GM23338 (cell line): ENCODE measurements around the gene KCNA1. TPM values are rescaled to one million over a fixed set of nuclear protein-coding genes. Genes with fewer than 3 reads are reported as not detected.

Experiments
- ATAC-seq: fragments of 200-7000 bp; cut with Tn5 transposase; 3 replicates; pipeline ENCODE4 v1.9.1; 2020
- DNase-seq: peaks from one replicate; pipeline ENCODE4 v3.0.0-alpha.2; 2015; ENCODE audit warnings: low spot score
- H2AFZ ChIP-seq: fragments of 200-600 bp; sonication (generic); 2 replicates; pipeline ENCODE4 v1.8.0; 2016; ENCODE audit warnings: antibody characterized with exemption, mild to moderate bottlenecking, moderate library complexity
- H3F3A ChIP-seq: fragments of 200-600 bp; sonication (generic); replicated peaks from 2 replicates; pipeline ENCODE4 v1.8.0; 2017; ENCODE audit warnings: antibody characterized with exemption, mixed run types, low read depth
- H3K27ac ChIP-seq: fragments of 200-600 bp; sonication (generic); 2 replicates; pipeline ENCODE4 v1.6.1; 2016; ENCODE audit warnings: low read depth
- H3K27me3 ChIP-seq: fragments of 200-600 bp; sonication (generic); 2 replicates; pipeline ENCODE4 v1.8.0; 2016; ENCODE audit warnings: mild to moderate bottlenecking, mixed run types, moderate library complexity; ENCODE audit not compliant: insufficient read depth
- H3K36me3 ChIP-seq: fragments of 200-600 bp; sonication (generic); 2 replicates; pipeline ENCODE4 v1.8.0; 2016; ENCODE audit warnings: mild to moderate bottlenecking; ENCODE audit not compliant: insufficient read depth
- H3K4me1 ChIP-seq: fragments of 200-600 bp; sonication (generic); 2 replicates; pipeline ENCODE4 v1.8.0; 2016; ENCODE audit warnings: mild to moderate bottlenecking, moderate library complexity; ENCODE audit not compliant: insufficient read depth
- H3K4me2 ChIP-seq: fragments of 200-600 bp; sonication (generic); 2 replicates; pipeline ENCODE4 v1.7.1; 2017; ENCODE audit warnings: mixed run types
- H3K4me3 ChIP-seq: fragments of 200-600 bp; sonication (generic); 2 replicates; pipeline ENCODE4 v1.6.1; 2016; ENCODE audit warnings: mixed run types
- H3K79me2 ChIP-seq: fragments of 200-600 bp; sonication (generic); replicated peaks from 2 replicates; pipeline ENCODE4 v1.8.0; 2017; ENCODE audit warnings: mild to moderate bottlenecking; ENCODE audit not compliant: insufficient read depth
- H3K9me2 ChIP-seq: fragments of 200-600 bp; sonication (generic); 2 replicates; pipeline ENCODE4 v1.8.0; 2017; ENCODE audit not compliant: insufficient read depth
- H4K20me1 ChIP-seq: fragments of 200-600 bp; sonication (generic); replicated peaks from 2 replicates; pipeline ENCODE4 v1.8.0; 2017; ENCODE audit warnings: mild to moderate bottlenecking; ENCODE audit not compliant: insufficient read depth
- H3K27ac Mint-ChIP-seq: 2 replicates; pipeline ENCODE4 v1.8.0; 2020; ENCODE audit warnings: inconsistent platforms, mild to moderate bottlenecking, moderate library complexity, mixed read lengths
- H3K27me3 Mint-ChIP-seq: 3 replicates; pipeline ENCODE4 v1.8.0; 2022; ENCODE audit warnings: low read depth, mild to moderate bottlenecking, moderate library complexity, mixed read lengths, inconsistent platforms; ENCODE audit not compliant: insufficient read depth, poor library complexity
- H3K36me3 Mint-ChIP-seq: 3 replicates; pipeline ENCODE4 v1.8.0; 2021; ENCODE audit warnings: low read depth, mild to moderate bottlenecking, inconsistent platforms, moderate library complexity, mixed read lengths
- H3K4me1 Mint-ChIP-seq: 3 replicates; pipeline ENCODE4 v1.8.0; 2020; ENCODE audit warnings: mild to moderate bottlenecking, inconsistent platforms, mixed read lengths
- H3K4me3 Mint-ChIP-seq: 3 replicates; pipeline ENCODE4 v1.8.0; 2021; ENCODE audit warnings: moderate library complexity, mild to moderate bottlenecking, inconsistent platforms, mixed read lengths
- H3K9me3 Mint-ChIP-seq: 3 replicates; pipeline ENCODE4 v1.8.0; 2020; ENCODE audit warnings: moderate library complexity, mild to moderate bottlenecking, inconsistent platforms, mixed read lengths
- EZH2phosphoT487 ChIP-seq: fragments of 200-600 bp; sonication (generic); IDR thresholded peaks from one replicate; pipeline ENCODE4 v1.8.1; 2018; ENCODE audit warnings: antibody characterized with exemption; ENCODE audit not compliant: unreplicated experiment
- JUNB ChIP-seq: IDR thresholded peaks from one replicate; pipeline ENCODE4 v1.6.1; 2016; ENCODE audit warnings: antibody characterized with exemption; ENCODE audit not compliant: unreplicated experiment
- NANOG ChIP-seq: IDR thresholded peaks from 2 replicates; pipeline ENCODE4 v1.6.1; 2016; ENCODE audit warnings: antibody characterized with exemption, borderline replicate concordance
- POLR2AphosphoS5 ChIP-seq: IDR thresholded peaks from 2 replicates; pipeline ENCODE4 v1.6.1; 2016; ENCODE audit warnings: antibody characterized with exemption, low read depth
- ZNF331 ChIP-seq: fragments of 250-450 bp; sonication (Bioruptor Pico); IDR thresholded peaks from 2 replicates; pipeline ENCODE4 v1.5.0; 2020; ENCODE audit warnings: low read depth, mild to moderate bottlenecking, moderate library complexity
- polyA plus RNA-seq: library from polyadenylated mRNA; unstranded; fragments of >200 nt; fragmentation: Nextera tagmentation; extraction: Ambion mirVana; gene quantifications from 2 replicates; pipeline ENCODE4 v1.2.1, GENCODE V29; 2016
- total RNA-seq: library from RNA; depleted of rRNA; stranded (reverse); fragments of >200 nt; shearing (Covaris generic); gene quantifications from 2 replicates; pipeline ENCODE4 v1.2.3, GENCODE V29; 2014
- TF ChIP-seq, protein P1 (sequence below): IDR thresholded peaks from one replicate; pipeline ENCODE4 v1.6.1; 2018; ENCODE audit warnings: antibody characterized with exemption; ENCODE audit not compliant: unreplicated experiment
- TF ChIP-seq, protein P2 (sequence below), 2 experiments: fragments of 200-600 bp in 1 of 2; sonication (generic) in 1 of 2; conservative IDR thresholded peaks; 2 replicates each; pipeline versions ENCODE4 v1.5.1 to v1.6.1; 2016 to 2017; ENCODE audit warnings: antibody characterized with exemption in 2 of 2, low read depth in 2 of 2, mild to moderate bottlenecking in 2 of 2, moderate library complexity in 1 of 2
- TF ChIP-seq, protein P3 (sequence below): IDR thresholded peaks from 2 replicates; pipeline ENCODE4 v1.6.1; 2016; ENCODE audit warnings: antibody characterized with exemption

The KCNA1 gene
- total and polyA plus RNA-seq, 2 experiments from 2014 or later: 0.10 to 1.2 TPM

DNA sequence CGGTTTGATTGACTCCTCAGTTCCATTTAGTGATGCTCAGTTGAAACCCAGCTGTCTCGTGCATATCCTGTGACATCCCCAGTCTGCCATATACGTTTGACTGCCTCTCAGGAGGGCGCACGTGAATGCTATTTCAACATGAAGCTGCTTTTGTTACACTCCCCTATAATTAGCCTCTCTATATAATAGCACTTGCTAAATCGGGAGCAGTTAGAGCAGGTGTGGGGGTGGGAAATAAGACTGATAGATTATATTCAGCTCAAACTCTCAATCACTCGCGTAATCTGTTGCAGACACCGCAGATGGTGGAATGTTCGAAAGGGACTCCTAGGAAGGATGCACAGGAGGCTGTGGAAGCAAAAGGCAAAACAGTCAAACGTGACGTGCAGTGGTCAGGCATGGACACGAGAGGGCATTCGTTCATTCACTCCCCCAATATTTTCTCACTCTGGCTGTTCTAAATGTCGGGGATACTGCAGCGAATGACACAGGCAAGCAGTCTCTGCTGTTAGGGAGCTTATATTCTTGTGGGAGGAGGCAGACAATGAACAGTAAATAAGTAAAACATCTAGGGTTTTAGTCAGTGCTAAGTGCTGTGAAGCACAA, 29.8 kb downstream of the KCNA1 start:
- Histone ChIP-seq H4K20me1 (no peaks in the 10 kb centered on the region), H3K27ac (no peak overlapping the region), H3K9me2 (0 out of 2 replicates have a peak, but pooled peaks cover 8% of the 10 kb centered on the region), H3K4me2 (no peak overlapping the region), H2AFZ (no peak overlapping the region), H3F3A (no peaks in the 10 kb centered on the region), H3K27me3 (no peaks in the 10 kb centered on the region), H3K36me3 (no peaks in the 10 kb centered on the region), H3K79me2 (no peaks in the 10 kb centered on the region), H3K4me1 (no peaks in the 10 kb centered on the region), H3K4me3 (no peak overlapping the region)
- Mint-ChIP-seq H3K4me1 (peaks cover 6% of the 10 kb centered on the region; the same call in 1 of the 3 replicates), H3K27ac (no peak overlapping the region), H3K36me3 (no peaks in the 10 kb centered on the region), H3K27me3 (no peaks in the 10 kb centered on the region), H3K4me3 (no peak overlapping the region), H3K9me3 (no peaks in the 10 kb centered on the region; the same call in 2 of the 3 replicates)
- TF ChIP-seq, protein P1, sequence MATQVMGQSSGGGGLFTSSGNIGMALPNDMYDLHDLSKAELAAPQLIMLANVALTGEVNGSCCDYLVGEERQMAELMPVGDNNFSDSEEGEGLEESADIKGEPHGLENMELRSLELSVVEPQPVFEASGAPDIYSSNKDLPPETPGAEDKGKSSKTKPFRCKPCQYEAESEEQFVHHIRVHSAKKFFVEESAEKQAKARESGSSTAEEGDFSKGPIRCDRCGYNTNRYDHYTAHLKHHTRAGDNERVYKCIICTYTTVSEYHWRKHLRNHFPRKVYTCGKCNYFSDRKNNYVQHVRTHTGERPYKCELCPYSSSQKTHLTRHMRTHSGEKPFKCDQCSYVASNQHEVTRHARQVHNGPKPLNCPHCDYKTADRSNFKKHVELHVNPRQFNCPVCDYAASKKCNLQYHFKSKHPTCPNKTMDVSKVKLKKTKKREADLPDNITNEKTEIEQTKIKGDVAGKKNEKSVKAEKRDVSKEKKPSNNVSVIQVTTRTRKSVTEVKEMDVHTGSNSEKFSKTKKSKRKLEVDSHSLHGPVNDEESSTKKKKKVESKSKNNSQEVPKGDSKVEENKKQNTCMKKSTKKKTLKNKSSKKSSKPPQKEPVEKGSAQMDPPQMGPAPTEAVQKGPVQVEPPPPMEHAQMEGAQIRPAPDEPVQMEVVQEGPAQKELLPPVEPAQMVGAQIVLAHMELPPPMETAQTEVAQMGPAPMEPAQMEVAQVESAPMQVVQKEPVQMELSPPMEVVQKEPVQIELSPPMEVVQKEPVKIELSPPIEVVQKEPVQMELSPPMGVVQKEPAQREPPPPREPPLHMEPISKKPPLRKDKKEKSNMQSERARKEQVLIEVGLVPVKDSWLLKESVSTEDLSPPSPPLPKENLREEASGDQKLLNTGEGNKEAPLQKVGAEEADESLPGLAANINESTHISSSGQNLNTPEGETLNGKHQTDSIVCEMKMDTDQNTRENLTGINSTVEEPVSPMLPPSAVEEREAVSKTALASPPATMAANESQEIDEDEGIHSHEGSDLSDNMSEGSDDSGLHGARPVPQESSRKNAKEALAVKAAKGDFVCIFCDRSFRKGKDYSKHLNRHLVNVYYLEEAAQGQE: no peak
- TF ChIP-seq, protein P2, sequence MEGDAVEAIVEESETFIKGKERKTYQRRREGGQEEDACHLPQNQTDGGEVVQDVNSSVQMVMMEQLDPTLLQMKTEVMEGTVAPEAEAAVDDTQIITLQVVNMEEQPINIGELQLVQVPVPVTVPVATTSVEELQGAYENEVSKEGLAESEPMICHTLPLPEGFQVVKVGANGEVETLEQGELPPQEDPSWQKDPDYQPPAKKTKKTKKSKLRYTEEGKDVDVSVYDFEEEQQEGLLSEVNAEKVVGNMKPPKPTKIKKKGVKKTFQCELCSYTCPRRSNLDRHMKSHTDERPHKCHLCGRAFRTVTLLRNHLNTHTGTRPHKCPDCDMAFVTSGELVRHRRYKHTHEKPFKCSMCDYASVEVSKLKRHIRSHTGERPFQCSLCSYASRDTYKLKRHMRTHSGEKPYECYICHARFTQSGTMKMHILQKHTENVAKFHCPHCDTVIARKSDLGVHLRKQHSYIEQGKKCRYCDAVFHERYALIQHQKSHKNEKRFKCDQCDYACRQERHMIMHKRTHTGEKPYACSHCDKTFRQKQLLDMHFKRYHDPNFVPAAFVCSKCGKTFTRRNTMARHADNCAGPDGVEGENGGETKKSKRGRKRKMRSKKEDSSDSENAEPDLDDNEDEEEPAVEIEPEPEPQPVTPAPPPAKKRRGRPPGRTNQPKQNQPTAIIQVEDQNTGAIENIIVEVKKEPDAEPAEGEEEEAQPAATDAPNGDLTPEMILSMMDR (conservative IDR thresholded peaks at IDR 0.05; ENCODE audit: low read depth in 2 of 2): peak in 1 of 2 experiments; percentile 26; a peak in 1 of 4 replicates
- ATAC-seq (no peak), DNase-seq (peak; percentile 6)

DNA sequence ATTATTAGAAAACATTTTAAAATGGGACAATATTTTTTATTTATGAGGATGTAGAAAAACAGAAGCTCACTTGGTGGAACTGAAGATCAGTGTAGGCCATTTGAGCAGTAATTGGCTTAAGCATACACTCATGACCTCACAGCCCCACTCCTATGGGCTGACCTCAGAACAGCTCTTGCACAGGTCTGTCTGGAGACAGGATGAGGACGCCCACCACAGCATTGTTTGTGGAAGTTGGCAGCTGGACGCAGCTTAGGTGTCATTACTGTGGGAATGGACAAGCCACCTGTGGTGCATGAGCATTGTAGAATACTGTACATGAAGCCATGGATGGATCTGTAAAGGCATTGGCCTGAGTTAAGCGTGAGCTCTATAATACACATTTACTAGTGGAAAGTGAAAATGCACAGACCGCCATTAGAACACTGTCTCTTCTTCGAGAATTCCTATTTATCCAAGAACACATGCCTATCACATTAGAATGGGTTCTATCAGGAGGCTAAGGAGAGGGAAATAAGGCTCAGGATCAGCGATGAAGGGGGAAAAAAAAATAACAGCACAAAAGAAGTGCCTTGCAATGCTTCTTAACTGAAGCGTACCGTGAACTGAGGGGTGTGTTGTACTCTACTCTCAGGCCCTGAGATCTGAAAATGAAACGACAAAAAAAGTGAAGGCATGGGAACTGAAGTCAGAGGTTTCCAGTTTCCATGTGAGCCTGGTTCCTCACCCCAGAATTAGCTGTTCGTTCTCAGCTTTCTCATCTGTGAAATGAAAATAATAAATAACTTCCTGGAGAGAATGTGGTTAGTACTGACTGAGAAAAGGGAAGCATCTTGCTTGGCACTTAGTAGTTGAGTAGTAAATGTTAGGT, 33.6 kb downstream of the KCNA1 start:
- no peaks in the 10 kb centered on the region; the same call in 2 of the 3 replicates for H3K9me3 Mint-ChIP-seq
- ATAC-seq (no peak), DNase-seq (no peak)
- H3K4me3 Mint-ChIP-seq: no peak overlapping the region
- no peaks in the 10 kb centered on the region for H3K79me2 ChIP-seq
- no peak overlapping the region for H3K27ac Mint-ChIP-seq
- no peaks in the 10 kb centered on the region for H3K4me1 ChIP-seq
- peaks cover 1% of the 10 kb centered on the region; the same call in 1 of the 3 replicates for H3K4me1 Mint-ChIP-seq
- no peaks in the 10 kb centered on the region for H3K27me3 ChIP-seq
- H3F3A ChIP-seq: no peaks in the 10 kb centered on the region
- peaks cover 1% of the 10 kb centered on the region for H3K27me3 Mint-ChIP-seq
- H3K36me3 Mint-ChIP-seq: no peaks in the 10 kb centered on the region
- H2AFZ ChIP-seq: no peak overlapping the region
- H3K9me2 ChIP-seq: 0 out of 2 replicates have a peak, but pooled peaks cover 8% of the 10 kb centered on the region
- H4K20me1 ChIP-seq: no peaks in the 10 kb centered on the region
- no peak overlapping the region for H3K4me3 ChIP-seq
- no peak overlapping the region for H3K27ac ChIP-seq
- H3K36me3 ChIP-seq: no peaks in the 10 kb centered on the region
- H3K4me2 ChIP-seq: no peak overlapping the region
- TF ChIP-seq EZH2phosphoT487: no peak
- TF ChIP-seq, protein P2 (conservative IDR thresholded peaks at IDR 0.05; ENCODE audit: low read depth in 2 of 2): no peak
- TF ChIP-seq NANOG: no peak
- TF ChIP-seq, protein P3, sequence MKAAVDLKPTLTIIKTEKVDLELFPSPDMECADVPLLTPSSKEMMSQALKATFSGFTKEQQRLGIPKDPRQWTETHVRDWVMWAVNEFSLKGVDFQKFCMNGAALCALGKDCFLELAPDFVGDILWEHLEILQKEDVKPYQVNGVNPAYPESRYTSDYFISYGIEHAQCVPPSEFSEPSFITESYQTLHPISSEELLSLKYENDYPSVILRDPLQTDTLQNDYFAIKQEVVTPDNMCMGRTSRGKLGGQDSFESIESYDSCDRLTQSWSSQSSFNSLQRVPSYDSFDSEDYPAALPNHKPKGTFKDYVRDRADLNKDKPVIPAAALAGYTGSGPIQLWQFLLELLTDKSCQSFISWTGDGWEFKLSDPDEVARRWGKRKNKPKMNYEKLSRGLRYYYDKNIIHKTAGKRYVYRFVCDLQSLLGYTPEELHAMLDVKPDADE: no peak
- no peak for TF ChIP-seq JUNB
- TF ChIP-seq ZNF331 (CRISPR knock-in tag): no peak
- TF ChIP-seq POLR2AphosphoS5: no peak
- TF ChIP-seq, protein P1: no peak
